ENCODE results near the gene NRIP2. TPM values are rescaled to one million over a fixed set of nuclear protein-coding genes. Genes with fewer than 3 reads are reported as not detected.

NRIP2 gene
- total RNA-seq, 1 donor from 2014 or later = 0.48 TPM

GRCh38 chr12:2845280-2845679, 10.4 kb upstream of the NRIP2 start:
- peak; percentile 63 for DNase-seq (ENCODE audit: low spot score)

- no peak for DNase-seq (ENCODE audit: low spot score)
Observed at GRCh38 chr12:2844786-2845185, 10.0 kb upstream of the NRIP2 start.

DNA sequence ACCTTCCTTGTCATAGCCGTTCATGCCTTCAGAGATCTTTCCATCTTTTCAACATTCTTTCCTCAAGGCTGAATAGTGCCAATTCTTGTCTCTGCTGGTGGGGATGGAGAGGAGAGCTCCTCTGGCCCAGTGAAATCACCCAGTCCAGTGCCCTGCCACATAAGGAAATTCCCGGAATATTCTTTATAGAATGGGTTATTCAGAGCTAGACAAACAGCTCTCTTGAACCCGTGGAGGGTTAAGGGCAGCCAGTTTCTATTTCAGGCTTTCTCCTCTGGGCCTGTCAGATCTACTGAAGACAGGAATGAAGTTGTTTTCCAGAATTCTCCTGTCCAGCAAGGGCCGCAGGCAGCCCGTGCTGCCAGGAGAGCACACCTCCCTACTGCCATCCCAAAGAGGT, 8.1 kb upstream of the NRIP2 start:
- no peak for DNase-seq (ENCODE audit: low spot score)

DNA sequence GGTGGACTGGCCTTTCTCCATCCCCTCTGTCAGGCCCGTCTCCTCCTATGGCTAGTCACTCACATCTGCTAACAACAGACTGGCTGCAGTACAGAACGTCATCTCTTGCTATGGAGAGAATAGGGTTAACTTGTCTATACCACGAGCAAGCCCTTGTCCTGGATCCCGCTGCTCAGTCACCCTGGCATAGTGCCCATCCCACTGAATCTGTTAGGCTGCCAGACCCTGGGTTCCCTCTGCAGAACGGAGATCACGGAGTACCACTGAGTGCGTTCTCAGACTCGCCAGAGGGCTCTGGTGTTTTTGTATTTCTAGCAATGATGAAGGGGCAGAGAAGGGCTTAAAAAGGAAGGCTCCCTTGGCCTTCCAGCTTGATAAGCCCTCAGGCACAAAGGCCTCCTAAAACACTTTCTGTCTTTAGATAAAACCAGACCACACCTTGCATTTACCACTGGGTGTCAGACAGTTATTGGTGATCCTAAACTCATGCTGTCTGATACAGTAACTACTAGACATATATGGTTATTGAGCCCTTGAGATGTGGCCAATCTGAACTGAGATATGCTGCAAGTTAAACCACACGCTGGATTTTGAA, 6.3 kb upstream of the NRIP2 start:
- no peak for DNase-seq (ENCODE audit: low spot score)

GRCh38 chr12:2836574-2836973, 1.7 kb upstream of the NRIP2 start:
- DNase-seq (ENCODE audit: low spot score) = no peak

DNA sequence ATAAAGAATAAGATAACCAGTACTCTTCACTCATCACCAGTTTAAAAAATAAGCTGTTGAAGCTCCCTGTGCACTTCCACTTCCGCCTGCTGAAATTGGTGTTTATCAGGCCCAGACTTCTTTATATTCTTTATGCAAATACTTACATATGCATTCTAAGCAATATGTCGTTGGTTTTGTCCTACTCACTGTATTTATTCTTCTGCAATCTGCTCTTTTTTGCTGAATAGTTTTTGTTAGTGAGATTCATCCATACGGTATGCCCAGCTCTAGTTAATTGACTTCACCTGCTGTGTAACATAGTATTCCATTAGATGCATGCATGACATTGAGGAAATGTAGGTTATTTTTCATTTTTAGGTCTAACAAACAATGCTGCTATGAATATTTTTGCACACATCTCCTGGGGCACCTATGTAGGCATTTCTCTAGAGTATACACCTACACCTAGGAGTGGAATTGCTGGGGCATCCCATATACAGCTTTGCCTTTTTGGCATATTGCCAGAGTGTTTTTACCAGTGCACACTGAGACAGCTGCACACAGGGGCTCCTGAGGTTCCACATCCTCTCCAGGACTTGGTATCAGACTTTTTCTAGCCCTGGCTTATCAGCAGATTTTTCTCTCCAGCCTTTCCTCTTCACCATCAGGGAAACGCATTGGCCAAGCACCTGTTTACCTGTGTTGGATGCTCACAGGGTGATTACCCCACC, 1.0 kb upstream of the NRIP2 start:
- DNase-seq (ENCODE audit: low spot score) = no peak

- no peak for DNase-seq (ENCODE audit: low spot score)
Observed at GRCh38 chr12:2833810-2834209, 1.0 kb downstream of the NRIP2 start.

DNA sequence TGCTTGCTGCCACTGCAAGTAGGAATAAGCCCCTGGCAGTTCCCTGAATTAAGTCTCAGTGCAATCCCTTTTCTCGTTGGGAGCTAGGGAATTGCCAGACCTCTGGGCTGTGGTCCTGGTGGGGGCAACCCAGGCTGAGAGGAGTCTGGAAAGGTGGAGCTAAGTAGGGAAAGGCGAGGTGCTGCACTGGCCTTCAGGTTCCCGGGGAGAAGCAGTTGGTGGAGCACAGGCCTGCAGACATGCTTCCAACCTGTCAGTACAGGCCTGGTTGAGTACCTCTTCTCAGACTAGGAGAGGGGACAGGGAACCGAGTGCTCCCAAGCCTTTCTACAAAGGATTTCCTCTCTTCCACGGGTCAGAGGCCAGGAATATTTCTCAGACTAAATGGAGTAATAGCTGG, 1.5 kb downstream of the NRIP2 start:
- no peak for DNase-seq (ENCODE audit: low spot score)

DNA sequence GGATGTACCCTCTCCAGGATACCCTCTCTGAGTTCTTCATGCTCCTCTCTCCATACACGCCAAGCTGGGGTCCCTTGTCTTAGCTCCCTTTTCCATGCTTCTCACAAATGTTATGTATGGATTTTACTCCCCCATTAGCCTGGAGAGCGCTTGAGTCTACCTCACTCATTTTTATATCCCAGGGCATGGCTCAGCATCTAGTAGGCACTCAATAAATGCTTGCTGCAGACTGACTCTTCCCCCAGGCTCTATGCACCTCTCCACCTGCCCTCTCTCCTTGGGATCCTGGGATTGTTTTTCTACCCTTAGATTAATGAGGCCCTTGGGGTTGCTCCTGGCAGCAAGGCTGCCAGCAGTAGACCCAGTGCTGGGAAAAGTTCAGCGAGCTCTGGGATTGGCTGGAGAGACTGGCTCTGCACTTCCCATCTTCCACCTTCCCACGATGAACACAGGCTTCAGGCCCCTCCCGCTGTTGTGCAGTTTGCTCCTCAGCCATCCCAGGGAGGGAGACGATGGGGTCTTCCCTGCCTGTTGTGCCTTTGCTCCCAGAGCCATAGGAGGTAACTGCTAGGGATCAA, 2.2 kb downstream of the NRIP2 start:
- no peak for DNase-seq (ENCODE audit: low spot score)

DNA sequence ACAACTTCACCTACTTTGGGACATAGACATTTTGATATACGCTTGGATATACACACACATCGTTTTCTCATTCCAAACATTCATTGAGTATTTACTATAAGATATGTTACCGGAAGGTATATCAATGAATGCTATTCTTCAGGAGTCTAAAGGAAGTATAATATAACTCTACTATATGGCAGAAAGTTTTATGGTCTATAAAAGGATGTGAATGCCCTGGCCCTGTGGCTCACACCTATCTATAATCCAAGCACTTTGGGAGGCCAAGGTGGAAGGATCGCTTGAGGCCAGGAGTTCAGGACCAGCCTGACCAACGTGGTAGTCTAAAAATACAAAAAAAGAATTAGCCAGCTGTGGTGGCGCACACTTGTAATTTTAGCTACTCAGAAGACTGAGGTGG, 5.6 kb downstream of the NRIP2 start:
- no peak for DNase-seq (ENCODE audit: low spot score)

- DNase-seq (ENCODE audit: low spot score) = no peak
Observed at GRCh38 chr12:2826721-2827515, 7.9 kb downstream of the NRIP2 start.

- no peak for DNase-seq (ENCODE audit: low spot score)
Observed at GRCh38 chr12:2826036-2826435, 8.8 kb downstream of the NRIP2 start.

DNA sequence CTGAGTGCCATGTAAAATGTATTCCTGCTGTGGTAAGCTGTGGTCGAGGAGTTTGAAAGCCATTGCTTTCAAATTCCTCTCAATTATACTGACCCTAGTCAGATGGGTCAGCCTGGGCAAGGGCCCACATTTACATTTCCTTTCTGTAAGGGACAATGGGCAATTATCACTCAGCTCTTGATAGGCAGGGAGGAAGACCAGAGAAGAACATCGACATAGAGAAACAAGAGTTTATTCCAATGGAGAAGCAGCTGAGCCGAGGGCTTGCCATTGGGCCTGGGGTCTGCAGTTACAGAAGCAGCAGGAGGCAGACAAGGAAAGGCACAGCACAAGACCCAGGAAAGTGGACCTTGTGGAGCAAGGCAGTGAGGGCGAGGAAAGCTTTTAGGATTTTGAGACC, 9.7 kb downstream of the NRIP2 start:
- no peak for DNase-seq (ENCODE audit: low spot score)

DNA sequence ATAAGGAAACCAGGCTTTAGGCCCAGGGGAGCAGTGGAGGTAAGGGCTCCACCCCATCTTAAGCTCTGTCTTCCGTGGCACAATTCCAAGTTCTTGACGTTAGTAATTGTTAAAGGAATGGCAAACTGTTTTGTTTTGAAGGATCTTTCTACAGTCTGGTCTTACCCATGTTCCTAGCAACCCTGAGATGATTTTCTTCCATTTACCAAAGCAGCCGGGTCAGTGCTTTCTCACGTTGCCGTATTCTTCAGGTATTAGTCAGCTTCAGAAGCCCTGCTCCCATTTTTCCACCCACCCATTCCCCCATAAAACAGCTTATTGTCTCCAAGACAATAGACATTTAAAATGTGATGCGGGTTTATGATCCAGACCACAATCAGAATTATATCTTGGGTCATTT, 10.3 kb downstream of the NRIP2 start:
- DNase-seq (ENCODE audit: low spot score) = no peak

DNA sequence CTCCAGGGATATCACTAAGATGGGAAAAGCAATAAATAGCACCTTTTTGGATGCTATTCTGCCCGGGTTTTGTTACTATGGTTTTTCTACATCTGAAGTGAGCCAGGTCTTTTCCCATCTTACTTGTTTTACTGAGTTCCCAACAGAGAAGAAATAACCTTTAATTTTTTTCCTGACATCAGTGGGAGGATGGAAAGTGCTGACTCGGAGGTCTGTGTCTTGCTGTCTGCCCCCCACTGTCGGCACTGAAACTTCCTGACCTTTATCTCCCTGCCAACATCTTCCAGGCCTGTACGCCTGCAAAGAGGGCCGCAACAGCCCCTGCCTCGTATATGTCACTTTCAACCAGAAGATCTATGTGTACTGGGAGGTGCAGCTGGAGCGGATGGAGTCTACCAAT, 11.4 kb downstream of the NRIP2 start:
- no peak for DNase-seq (ENCODE audit: low spot score)

DNA sequence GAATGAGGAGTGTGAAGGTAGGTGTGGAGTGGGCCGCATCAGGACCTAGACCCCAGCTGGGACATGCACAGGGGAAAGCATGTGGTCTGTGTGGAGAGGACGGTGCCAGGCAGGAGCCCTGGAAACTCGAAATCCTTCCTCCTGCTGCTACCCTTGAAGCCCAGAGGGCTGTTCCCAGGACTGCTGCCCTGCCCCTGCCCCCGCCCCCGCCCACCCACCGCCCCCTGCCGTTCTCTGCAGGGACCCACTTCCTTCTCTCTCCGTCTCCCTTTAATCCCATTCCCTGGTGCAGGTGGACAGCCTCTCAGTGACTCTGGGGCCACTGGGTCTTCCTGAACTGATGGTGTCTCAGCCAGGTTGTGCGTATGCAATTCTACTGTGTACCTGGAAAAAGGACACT, 14.4 kb downstream of the NRIP2 start:
- no peak for DNase-seq (ENCODE audit: low spot score)

- DNase-seq (ENCODE audit: low spot score) = no peak
Observed at GRCh38 chr12:2819810-2820209, 15.0 kb downstream of the NRIP2 start.

GRCh38 chr12:2813214-2814185, 21.3 kb downstream of the NRIP2 start:
- DNase-seq (ENCODE audit: low spot score) = peak; percentile 79

DNA sequence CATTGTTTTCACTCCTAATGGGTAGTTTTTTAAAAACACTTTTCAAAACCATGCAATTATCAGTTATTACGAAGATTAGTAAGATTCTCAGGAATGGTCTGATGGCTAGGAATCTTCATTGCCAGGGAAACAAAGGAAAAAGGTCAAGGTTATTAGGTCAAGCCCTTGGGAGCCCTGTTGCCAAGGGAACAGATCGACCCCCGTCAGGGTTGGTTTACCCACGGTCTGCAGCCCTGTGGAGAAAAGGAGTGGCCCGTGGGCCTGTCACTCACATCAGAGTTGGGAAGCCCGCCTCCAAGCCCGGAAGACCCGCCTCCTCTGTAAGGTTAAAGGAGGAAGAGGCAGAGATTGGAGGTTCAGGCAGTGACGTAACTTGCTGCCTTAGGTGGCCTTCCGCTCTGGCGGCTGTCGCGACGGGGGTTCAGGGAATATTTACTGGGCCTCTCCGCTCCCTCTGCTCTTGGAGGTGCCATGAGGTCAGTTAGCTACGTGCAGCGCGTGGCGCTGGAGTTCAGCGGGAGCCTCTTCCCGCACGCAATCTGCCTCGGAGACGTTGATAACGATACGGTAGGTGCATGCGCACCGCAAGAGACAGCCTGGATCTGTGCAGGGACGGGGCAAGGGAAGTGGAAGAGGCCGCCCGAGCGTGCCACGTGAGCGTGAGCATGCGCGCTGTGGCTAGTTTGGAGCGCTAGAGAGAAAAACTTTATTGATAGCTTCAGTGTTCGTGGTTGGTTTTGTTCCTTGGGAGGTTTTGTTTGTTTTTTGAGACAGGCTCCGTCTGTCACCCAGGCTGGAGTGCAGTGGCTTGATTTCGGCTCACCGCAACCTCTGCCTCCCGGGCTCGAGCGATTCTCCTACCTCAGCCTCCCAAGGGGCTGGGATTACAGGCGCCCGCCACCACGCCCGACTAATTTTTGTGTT, 22.3 kb downstream of the NRIP2 start, which contains the start of gene ITFG2:
TSS of gene ITFG2 (plus strand) at position 379 of the 924 bp plus-strand sequence. CDS start at position 472, 93 bp downstream.
- peak; percentile 100 for DNase-seq (ENCODE audit: low spot score)

DNA sequence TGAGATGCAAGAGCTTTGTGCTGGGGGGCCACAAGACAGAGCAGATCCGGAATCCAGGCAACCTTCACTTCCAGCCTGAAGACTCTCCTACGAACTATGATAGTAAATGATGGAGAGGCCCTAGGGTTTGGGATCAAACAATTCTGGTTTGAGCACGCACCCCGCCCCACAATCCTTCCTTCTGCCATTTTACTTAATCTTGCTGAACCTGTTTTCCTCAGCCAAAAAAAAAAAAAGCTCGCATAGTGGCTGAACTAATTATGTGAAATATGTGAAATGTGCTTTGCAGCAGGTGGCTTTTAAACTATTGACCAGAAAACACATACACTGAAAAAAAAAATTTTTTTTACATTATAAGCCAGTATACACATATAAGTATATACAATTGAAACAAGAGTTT, 23.0 kb downstream of the NRIP2 start:
- peak; percentile 44 for DNase-seq (ENCODE audit: low spot score)
